LNCaP clone FGC (cell line): Measurements from ENCODE around the gene KRT222.
A peak's percentile ranks its signal among the peaks of the same experiment; 100 is the strongest.

Source experiments
- DNase-seq: peaks from one replicate; pipeline ENCODE4 v3.0.0-alpha.2; 2011; ENCODE audit warnings: low read depth
- H3K4me3 ChIP-seq: 2 replicates; pipeline ENCODE4 v1.5.1; 2011; ENCODE audit warnings: mild to moderate bottlenecking, low read depth, low read length, control low read depth
- CTCF ChIP-seq: IDR thresholded peaks from 2 replicates; pipeline ENCODE4 v1.5.1; 2012; ENCODE audit warnings: mild to moderate bottlenecking; ENCODE audit not compliant: control insufficient read depth, insufficient read depth; ENCODE audit errors: extremely low read depth

KRT222 gene

GRCh38 chr17:40686192-40686591 lies 21.2 kb upstream of the KRT222 start:
- no peak for TF ChIP-seq CTCF
- DNase-seq: peak; percentile 66
- H3K4me3 ChIP-seq: no peak overlapping the region

- TF ChIP-seq CTCF: no peak
Measured at GRCh38 chr17:40680998-40681397, 16.0 kb upstream of the KRT222 start.

DNA sequence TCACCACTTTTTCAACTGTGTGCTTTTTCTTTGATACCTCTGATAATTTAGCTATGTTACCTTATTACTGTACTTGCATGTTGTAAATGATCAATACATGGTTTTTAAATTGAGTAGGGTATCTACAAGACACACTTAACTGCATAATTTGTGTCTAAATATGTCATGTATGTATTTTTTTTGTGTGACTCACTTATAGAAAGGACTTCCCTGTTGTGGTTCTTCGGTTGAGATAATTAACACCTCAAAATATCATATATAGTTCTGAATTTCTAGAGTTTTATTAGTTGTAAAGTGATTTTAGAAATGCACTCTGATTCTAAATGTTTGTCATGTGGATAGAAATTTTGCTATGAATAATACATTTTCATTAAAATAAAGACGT lies 14.5 kb upstream of the KRT222 start:
- no peak for TF ChIP-seq CTCF
- no peak for DNase-seq
- H3K4me3 ChIP-seq: no peak overlapping the region

More at GRCh38 chr17:40680998-40681397, 16.0 kb upstream of the KRT222 start:
- H3K4me3 ChIP-seq: no peak overlapping the region
- no peak for DNase-seq

- no peak overlapping the region for H3K4me3 ChIP-seq
- DNase-seq: no peak
- TF ChIP-seq CTCF: no peak
Measured at GRCh38 chr17:40678902-40679522, 14.0 kb upstream of the KRT222 start.

GRCh38 chr17:40675905-40676304 lies 10.9 kb upstream of the KRT222 start:
- no peak for DNase-seq
- TF ChIP-seq CTCF: no peak
- no peak overlapping the region for H3K4me3 ChIP-seq

DNA sequence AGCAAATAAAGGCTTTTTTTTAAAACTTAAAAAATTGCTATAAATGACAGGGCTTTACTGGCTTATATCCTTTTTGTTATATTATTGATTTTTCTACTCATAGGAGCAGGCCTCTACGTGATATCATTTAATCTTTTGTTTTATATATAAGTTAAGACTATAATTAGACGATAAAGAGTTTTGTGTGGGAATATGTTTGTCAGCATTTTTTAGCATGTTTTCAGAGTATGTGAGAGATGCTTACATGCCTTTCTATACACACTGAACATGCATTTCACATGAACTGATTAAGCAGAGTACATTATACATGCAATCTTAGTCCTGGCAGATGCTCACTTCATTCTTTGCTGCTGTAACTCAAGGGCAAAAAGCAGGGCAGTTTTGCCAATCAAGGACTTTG lies 7.7 kb upstream of the KRT222 start:
- H3K4me3 ChIP-seq: no peak overlapping the region
- no peak for DNase-seq
- no peak for TF ChIP-seq CTCF

DNA sequence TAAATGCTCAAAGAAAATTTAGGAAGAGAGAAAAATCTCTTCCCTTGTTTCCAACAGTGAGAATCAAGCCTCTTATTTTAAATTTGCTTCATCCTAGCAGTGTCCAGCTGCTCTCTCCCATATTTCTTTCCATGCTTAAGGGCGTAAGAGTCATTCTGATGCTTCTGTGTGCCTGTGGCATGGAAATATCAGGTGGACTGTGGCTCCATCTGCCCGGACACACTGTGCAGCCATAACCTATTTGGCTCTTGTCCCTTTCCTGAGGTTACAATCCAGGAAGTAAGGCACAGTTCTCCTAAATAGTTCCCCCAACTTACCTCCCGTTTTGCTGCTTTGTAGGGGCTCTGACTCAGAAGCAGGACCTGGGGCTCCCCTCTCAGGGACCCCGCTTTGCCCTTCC lies 6.3 kb upstream of the KRT222 start:
- no peak for DNase-seq
- TF ChIP-seq CTCF: no peak
- H3K4me3 ChIP-seq: no peak overlapping the region
